Common myeloid progenitor, CD34-positive (primary cell): ENCODE measurements around the gene SPC24.
"Not testable (repeated sequence)": the region's sequence is repeated elsewhere in the genome, so short reads cannot be mapped to it uniquely, and the experiment has no call there.

Experiments used
- CTCF ChIA-PET: fragments of 350-600 bp; sonication (Branson Sonifier 250); formaldehyde crosslinking; loops from one replicate; lab custom pipeline; 2021; ENCODE audit warnings: antibody characterized with exemption; lab: Charles Lee
- POLR2A ChIA-PET: fragments of 350-600 bp; sonication (Branson Sonifier 250); formaldehyde crosslinking; loops from one replicate; lab custom pipeline; 2021; ENCODE audit warnings: antibody characterized with exemption; lab: Charles Lee
- DNase-seq, 3 donors: peaks; one replicate each; pipeline versions ENCODE4 v3.0.0 to v3.0.0-alpha.2; 2013
- H3K27ac ChIP-seq, 2 experiments: 1 replicate in 1 of 2; 2 replicates in 1 of 2; pipeline ENCODE4 v1.7.0; 2013; ENCODE audit warnings: inconsistent platforms in 2 of 2, low read length in 2 of 2, mild to moderate bottlenecking in 2 of 2, low read depth in 1 of 2, moderate library complexity in 1 of 2; ENCODE audit not compliant: severe bottlenecking in 2 of 2, insufficient read depth in 1 of 2, poor library complexity in 1 of 2
- H3K27me3 ChIP-seq, 5 experiments: replicated peaks in 2 of 5; 1 replicate in 3 of 5; 2 replicates in 2 of 5; pipeline versions ENCODE4 v1.6.1 to v1.7.0; 2013; ENCODE audit warnings: low read length in 4 of 5, mild to moderate bottlenecking in 2 of 5, moderate library complexity in 2 of 5, inconsistent platforms in 1 of 5; ENCODE audit not compliant: insufficient read depth in 5 of 5, control insufficient read depth in 4 of 5
- H3K36me3 ChIP-seq, 4 experiments: 1 replicate in 2 of 4; 2 replicates in 2 of 4; pipeline versions ENCODE4 v1.6.1 to v1.7.0; 2013; ENCODE audit warnings: low read length in 3 of 4, control low read depth in 1 of 4, mild to moderate bottlenecking in 1 of 4; ENCODE audit not compliant: control insufficient read depth in 4 of 4, insufficient read depth in 4 of 4
- H3K4me1 ChIP-seq, 4 experiments: 1 replicate in 3 of 4; 2 replicates in 1 of 4; pipeline versions ENCODE4 v1.6.1 to v1.7.1; 2013; ENCODE audit warnings: low read length in 3 of 4, mild to moderate bottlenecking in 3 of 4, control low read depth in 1 of 4, inconsistent platforms in 1 of 4, moderate library complexity in 1 of 4; ENCODE audit not compliant: control insufficient read depth in 4 of 4, insufficient read depth in 4 of 4; ENCODE audit errors: control extremely low read depth in 1 of 4
- H3K4me3 ChIP-seq, 7 experiments: 1 replicate in 4 of 7; 2 replicates in 3 of 7; pipeline versions ENCODE4 v1.5.1 to v1.7.0; 2013; ENCODE audit warnings: mild to moderate bottlenecking in 7 of 7, low read length in 6 of 7, moderate library complexity in 6 of 7, inconsistent platforms in 2 of 7, low read depth in 2 of 7, control low read depth in 1 of 7; ENCODE audit not compliant: insufficient read depth in 4 of 7, control insufficient read depth in 1 of 7; ENCODE audit errors: extremely low read depth in 1 of 7
- H3K9me3 ChIP-seq, 5 experiments: 1 replicate in 4 of 5; 2 replicates in 1 of 5; pipeline versions ENCODE4 v1.6.1 to v1.7.1; 2013; ENCODE audit warnings: low read length in 4 of 5, mild to moderate bottlenecking in 2 of 5, inconsistent platforms in 1 of 5, low read depth in 1 of 5, moderate library complexity in 1 of 5; ENCODE audit not compliant: control insufficient read depth in 4 of 5, insufficient read depth in 2 of 5; ENCODE audit errors: control extremely low read depth in 1 of 5
- WGBS: methylation state at CpG from one replicate; pipeline ENCODE4 v1.1.5; 2013; ENCODE audit not compliant: insufficient coverage; 5-methylcytosine and 5-hydroxymethylcytosine counted together

SPC24 gene

GRCh38 chr19:11106477-11106876 lies 49.1 kb downstream of the SPC24 start:
- no peak overlapping the region for H3K27ac ChIP-seq
- no peaks in the 10 kb centered on the region for H3K9me3 ChIP-seq
- peaks cover 25 to 86% (median 71%) of the 10 kb centered on the region in 4 experiments for H3K36me3 ChIP-seq
- 100% methylated on average over 11 of the region's 13 CpGs for WGBS
- H3K27me3 ChIP-seq = no peaks in the 10 kb centered on the region
- ChIA-PET CTCF (interaction anchor here (1.1 kb wide), 1 partner anchor 71 kb away, joined by 3 read pairs; no protein-coding TSS in a partner anchor), POLR2A (no interaction called here)
- no peaks in the 10 kb centered on the region for H3K4me1 ChIP-seq
- H3K4me3 ChIP-seq = no peak overlapping the region
- no peak for DNase-seq

GRCh38 chr19:11105014-11105636 lies 50.5 kb downstream of the SPC24 start:
- no peaks in the 10 kb centered on the region for H3K9me3 ChIP-seq
- no peaks in the 10 kb centered on the region for H3K4me1 ChIP-seq
- no peak overlapping the region for H3K4me3 ChIP-seq
- ChIA-PET POLR2A (no interaction called here), CTCF (interaction anchor here (1.1 kb wide), 1 partner anchor 70 kb away, joined by 3 read pairs; no protein-coding TSS in a partner anchor)
- H3K27me3 ChIP-seq = no peaks in the 10 kb centered on the region
- H3K27ac ChIP-seq = no peak overlapping the region
- DNase-seq = no peak
- H3K36me3 ChIP-seq = peaks cover 25 to 84% (median 69%) of the 10 kb centered on the region in 4 experiments
- 98% methylated on average over 23 of the region's 36 CpGs for WGBS

- H3K9me3 ChIP-seq, POLR2A ChIA-PET, H3K4me3 ChIP-seq, H3K27ac ChIP-seq, DNase-seq, H3K4me1 ChIP-seq, H3K27me3 ChIP-seq: not testable (repeated sequence)
- CTCF ChIA-PET = interaction anchor here (0.7 to 0.9 kb wide), 2 partner anchors 20 to 238 kb away, joined by 3 to 5 read pairs; no protein-coding TSS in a partner anchor
- 91% methylated on average over 4 of the region's 10 CpGs for WGBS
- H3K36me3 ChIP-seq = peaks cover 26 to 82% (median 67%) of the 10 kb centered on the region in 4 experiments
Observed at GRCh38 chr19:11103667-11104066, 51.9 kb downstream of the SPC24 start.

- Histone ChIP-seq H3K27me3 (no peaks in the 10 kb centered on the region), H3K4me1 (no peaks in the 10 kb centered on the region), H3K36me3 (peaks cover 23 to 83% (median 65%) of the 10 kb centered on the region in 4 experiments), H3K4me3 (no peak overlapping the region), H3K9me3 (peaks cover 0 to 6% (median 0%) of the 10 kb centered on the region in 5 experiments), H3K27ac (no peak overlapping the region)
- 98% methylated on average over 15 of the region's 16 CpGs for WGBS
- ChIA-PET POLR2A (no interaction called here), CTCF (no interaction called here)
- no peak for DNase-seq
Observed at GRCh38 chr19:11102944-11103343, 52.6 kb downstream of the SPC24 start.

GRCh38 chr19:11101057-11101456 lies 54.5 kb downstream of the SPC24 start:
- peaks cover 14 to 84% (median 54%) of the 10 kb centered on the region in 4 experiments for H3K36me3 ChIP-seq
- H3K9me3 ChIP-seq = peaks cover 0 to 6% (median 0%) of the 10 kb centered on the region in 5 experiments
- CTCF ChIA-PET = interaction anchor here (1.1 to 1.3 kb wide), 3 partner anchors 9 to 51 kb away, joined by 3 to 4 read pairs (median 3); no protein-coding TSS in a partner anchor
- H3K27ac ChIP-seq = no peak overlapping the region
- peaks cover 0 to 8% (median 7%) of the 10 kb centered on the region in 4 experiments for H3K4me1 ChIP-seq
- POLR2A ChIA-PET = interaction anchor here (0.9 to 1.0 kb wide), 2 partner anchors 9 to 12 kb away, joined by 3 to 6 read pairs; partner anchors contain the start of gene LDLR
- H3K4me3 ChIP-seq = no peak overlapping the region
- WGBS = 100% methylated on average over 3 of the region's 5 CpGs
- no peak for DNase-seq
- H3K27me3 ChIP-seq = no peaks in the 10 kb centered on the region

GRCh38 chr19:11100049-11100448 lies 55.5 kb downstream of the SPC24 start:
- CTCF ChIA-PET = no interaction called here
- POLR2A ChIA-PET = interaction anchor here (0.9 kb wide), 1 partner anchor 8 kb away, joined by 6 read pairs; no protein-coding TSS in a partner anchor
- H3K27ac ChIP-seq = no peak overlapping the region
- WGBS = 88% methylated on average over 11 of the region's 12 CpGs
- DNase-seq = no peak
- H3K27me3 ChIP-seq = no peaks in the 10 kb centered on the region
- peaks cover 7 to 80% (median 47%) of the 10 kb centered on the region in 4 experiments for H3K36me3 ChIP-seq
- H3K4me3 ChIP-seq = no peak overlapping the region
- peaks cover 3 to 17% (median 17%) of the 10 kb centered on the region in 4 experiments for H3K4me1 ChIP-seq
- H3K9me3 ChIP-seq = peaks cover 0 to 6% (median 0%) of the 10 kb centered on the region in 5 experiments

- POLR2A ChIA-PET = interaction anchor here (0.7 kb wide), 1 partner anchor 27 kb away, joined by 3 read pairs; no protein-coding TSS in a partner anchor
- DNase-seq = no peak
- Histone ChIP-seq H3K36me3 (peaks cover 2 to 78% (median 39%) of the 10 kb centered on the region in 4 experiments), H3K27ac (no peak overlapping the region), H3K9me3 (peaks cover 0 to 6% (median 0%) of the 10 kb centered on the region in 5 experiments), H3K4me3 (no peak overlapping the region), H3K4me1 (peaks cover 10 to 29% (median 27%) of the 10 kb centered on the region in 4 experiments), H3K27me3 (no peaks in the 10 kb centered on the region)
- CTCF ChIA-PET = interaction anchor here (0.6 kb wide), 1 partner anchor 242 kb away, joined by 3 read pairs; no protein-coding TSS in a partner anchor
- WGBS = no CpG with 5 or more reads among the region's 3 CpGs
Observed at GRCh38 chr19:11098861-11099260, 56.7 kb downstream of the SPC24 start.
